ENCODE results near the gene CTCFL. TPM values are rescaled to one million over a fixed set of nuclear protein-coding genes. Genes with fewer than 3 reads are reported as not detected.
"Not testable (repeated sequence)": the region's sequence is repeated elsewhere in the genome, so short reads cannot be mapped to it uniquely, and the experiment has no call there.

The CTCFL gene
- total RNA-seq, 3 donors from 2014 or later (not counting 1 experiment from before 2014, with no cell fraction given), result not detected

GRCh38 chr20:57495978-57496377 is 29.0 kb downstream of the CTCFL start:
- H3K9me3 ChIP-seq (ENCODE audit: control insufficient read depth, insufficient read depth, low read length), result no peaks in the 10 kb centered on the region
- Mint-ChIP-seq H3K27me3 (ENCODE audit: low read depth in 2 of 2) (peaks cover 15 to 29% of the 10 kb centered on the region in 2 donors), H3K27ac (no peak overlapping the region), H3K36me3 (no peaks in the 10 kb centered on the region), H3K4me1 (peaks cover 11 to 13% of the 10 kb centered on the region in 2 donors), H3K9me3 (no peaks in the 10 kb centered on the region), H3K4me3 (no peak overlapping the region)
- peaks cover 6% of the 10 kb centered on the region for H3K4me1 ChIP-seq (ENCODE audit: control insufficient read depth, insufficient read depth, low read length)
- no peak for ATAC-seq
- WGBS (ENCODE audit: insufficient coverage), result 78% methylated on average over 11 of the region's 11 CpGs
- intact Hi-C loops (cut with micrococcal nuclease), result loop anchor here (1.0 to 10.0 kb wide), 5 partner anchors 96 to 716 kb away; no protein-coding TSS in a partner anchor
- H3K27ac ChIP-seq (ENCODE audit: low read length), result no peak overlapping the region
- TF ChIP-seq CTCF (IDR thresholded peaks at IDR 0.05), result no peak
- DNase-seq, result no peak
- H3K27me3 ChIP-seq (ENCODE audit: control insufficient read depth, insufficient read depth, low read length), result peaks cover 10% of the 10 kb centered on the region
- H3K36me3 ChIP-seq (ENCODE audit: control insufficient read depth, insufficient read depth, low read length), result no peaks in the 10 kb centered on the region
- H3K4me3 ChIP-seq (ENCODE audit: low read length), result no peak overlapping the region

- 86% methylated on average over 10 of the region's 10 CpGs for WGBS (ENCODE audit: insufficient coverage)
- Histone ChIP-seq H3K4me1 (ENCODE audit: control insufficient read depth, insufficient read depth, low read length) (no peaks in the 10 kb centered on the region), H3K9me3 (ENCODE audit: control insufficient read depth, insufficient read depth, low read length) (no peaks in the 10 kb centered on the region), H3K27me3 (ENCODE audit: control insufficient read depth, insufficient read depth, low read length) (peaks cover 7% of the 10 kb centered on the region), H3K27ac (ENCODE audit: low read length) (no peak overlapping the region), H3K4me3 (ENCODE audit: low read length) (no peak overlapping the region), H3K36me3 (ENCODE audit: control insufficient read depth, insufficient read depth, low read length) (no peaks in the 10 kb centered on the region)
- H3K27me3 Mint-ChIP-seq (ENCODE audit: low read depth in 2 of 2), result peaks cover 16 to 26% of the 10 kb centered on the region in 2 donors
- H3K36me3 Mint-ChIP-seq, result no peaks in the 10 kb centered on the region
- no peak for TF ChIP-seq CTCF (IDR thresholded peaks at IDR 0.05)
- intact Hi-C loops (cut with micrococcal nuclease), result loop anchor here (10.0 kb wide), 1 partner anchor 398 kb away; no protein-coding TSS in a partner anchor
- no peak for DNase-seq
- H3K4me3 Mint-ChIP-seq, result no peak overlapping the region
- peaks cover 5 to 7% of the 10 kb centered on the region in 2 donors for H3K4me1 Mint-ChIP-seq
- ATAC-seq, result no peak
- no peaks in the 10 kb centered on the region for H3K9me3 Mint-ChIP-seq
- H3K27ac Mint-ChIP-seq, result no peak overlapping the region
These were observed 31.8 kb downstream of the CTCFL start for GRCh38 chr20:57493091-57493615.

GRCh38 chr20:57491373-57491772 is 33.6 kb downstream of the CTCFL start:
- intact Hi-C loops (cut with micrococcal nuclease), result loop anchor here (10.0 kb wide), 1 partner anchor 397 kb away; no protein-coding TSS in a partner anchor
- peaks cover 5 to 6% of the 10 kb centered on the region in 2 donors for H3K4me1 Mint-ChIP-seq
- no peak overlapping the region for H3K27ac Mint-ChIP-seq
- no peaks in the 10 kb centered on the region for H3K9me3 Mint-ChIP-seq
- H3K27me3 ChIP-seq (ENCODE audit: control insufficient read depth, insufficient read depth, low read length), result no peaks in the 10 kb centered on the region
- TF ChIP-seq CTCF (IDR thresholded peaks at IDR 0.05), result no peak
- H3K4me1 ChIP-seq (ENCODE audit: control insufficient read depth, insufficient read depth, low read length), result no peaks in the 10 kb centered on the region
- H3K27me3 Mint-ChIP-seq (ENCODE audit: low read depth in 2 of 2), result peaks cover 10 to 21% of the 10 kb centered on the region in 2 donors
- H3K36me3 ChIP-seq (ENCODE audit: control insufficient read depth, insufficient read depth, low read length), result no peaks in the 10 kb centered on the region
- H3K4me3 Mint-ChIP-seq, result no peak overlapping the region
- no peaks in the 10 kb centered on the region for H3K36me3 Mint-ChIP-seq
- no peak for ATAC-seq
- 69% methylated on average over 3 of the region's 6 CpGs for WGBS (ENCODE audit: insufficient coverage)
- no peak for DNase-seq
- no peak overlapping the region for H3K27ac ChIP-seq (ENCODE audit: low read length)
- no peak overlapping the region for H3K4me3 ChIP-seq (ENCODE audit: low read length)
- no peaks in the 10 kb centered on the region for H3K9me3 ChIP-seq (ENCODE audit: control insufficient read depth, insufficient read depth, low read length)

GRCh38 chr20:57488277-57488676 is 36.7 kb downstream of the CTCFL start:
- H3K27ac ChIP-seq (ENCODE audit: low read length); ATAC-seq; H3K4me1 Mint-ChIP-seq; intact Hi-C loops (cut with micrococcal nuclease); H3K36me3 ChIP-seq (ENCODE audit: control insufficient read depth, insufficient read depth, low read length); H3K27ac Mint-ChIP-seq; H3K9me3 Mint-ChIP-seq; H3K4me3 ChIP-seq (ENCODE audit: low read length); H3K4me3 Mint-ChIP-seq; H3K36me3 Mint-ChIP-seq; H3K27me3 ChIP-seq (ENCODE audit: control insufficient read depth, insufficient read depth, low read length); H3K4me1 ChIP-seq (ENCODE audit: control insufficient read depth, insufficient read depth, low read length); H3K9me3 ChIP-seq (ENCODE audit: control insufficient read depth, insufficient read depth, low read length); DNase-seq: not testable (repeated sequence)
- H3K27me3 Mint-ChIP-seq (ENCODE audit: low read depth in 2 of 2), result peaks cover 13 to 29% of the 10 kb centered on the region in 2 donors
- 96% methylated on average over 5 of the region's 5 CpGs for WGBS (ENCODE audit: insufficient coverage)

Data from natural killer cell (primary cell).